HFF-Myc (cell line): ENCODE data around the gene SYPL1.

ENCODE experiments used
- DNase-seq: peaks from one replicate; pipeline ENCODE4 v3.0.0-alpha.2; 2011; ENCODE audit warnings: low read depth; ENCODE audit errors: extremely low read depth
- H3K4me3 ChIP-seq: replicated peaks from 2 replicates; pipeline ENCODE4 v1.5.1; 2011; ENCODE audit warnings: low read depth, mild to moderate bottlenecking, control low read depth, low read length
- TF ChIP-seq, protein P1 (sequence below): IDR thresholded peaks from 2 replicates; pipeline ENCODE4 v1.5.1; 2012; ENCODE audit warnings: mild to moderate bottlenecking, low read depth, low read length, control low read depth; ENCODE audit errors: missing control alignments

SYPL1 gene

GRCh38 chr7:106085015-106085414 is 27.1 kb downstream of the SYPL1 start:
- DNase-seq, result no peak
- TF ChIP-seq, protein P1, sequence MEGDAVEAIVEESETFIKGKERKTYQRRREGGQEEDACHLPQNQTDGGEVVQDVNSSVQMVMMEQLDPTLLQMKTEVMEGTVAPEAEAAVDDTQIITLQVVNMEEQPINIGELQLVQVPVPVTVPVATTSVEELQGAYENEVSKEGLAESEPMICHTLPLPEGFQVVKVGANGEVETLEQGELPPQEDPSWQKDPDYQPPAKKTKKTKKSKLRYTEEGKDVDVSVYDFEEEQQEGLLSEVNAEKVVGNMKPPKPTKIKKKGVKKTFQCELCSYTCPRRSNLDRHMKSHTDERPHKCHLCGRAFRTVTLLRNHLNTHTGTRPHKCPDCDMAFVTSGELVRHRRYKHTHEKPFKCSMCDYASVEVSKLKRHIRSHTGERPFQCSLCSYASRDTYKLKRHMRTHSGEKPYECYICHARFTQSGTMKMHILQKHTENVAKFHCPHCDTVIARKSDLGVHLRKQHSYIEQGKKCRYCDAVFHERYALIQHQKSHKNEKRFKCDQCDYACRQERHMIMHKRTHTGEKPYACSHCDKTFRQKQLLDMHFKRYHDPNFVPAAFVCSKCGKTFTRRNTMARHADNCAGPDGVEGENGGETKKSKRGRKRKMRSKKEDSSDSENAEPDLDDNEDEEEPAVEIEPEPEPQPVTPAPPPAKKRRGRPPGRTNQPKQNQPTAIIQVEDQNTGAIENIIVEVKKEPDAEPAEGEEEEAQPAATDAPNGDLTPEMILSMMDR, result no peak
- H3K4me3 ChIP-seq, result no peak overlapping the region

GRCh38 chr7:106083717-106084116 is 28.4 kb downstream of the SYPL1 start:
- TF ChIP-seq, protein P1, result no peak
- no peak for DNase-seq
- H3K4me3 ChIP-seq, result no peak overlapping the region

DNA sequence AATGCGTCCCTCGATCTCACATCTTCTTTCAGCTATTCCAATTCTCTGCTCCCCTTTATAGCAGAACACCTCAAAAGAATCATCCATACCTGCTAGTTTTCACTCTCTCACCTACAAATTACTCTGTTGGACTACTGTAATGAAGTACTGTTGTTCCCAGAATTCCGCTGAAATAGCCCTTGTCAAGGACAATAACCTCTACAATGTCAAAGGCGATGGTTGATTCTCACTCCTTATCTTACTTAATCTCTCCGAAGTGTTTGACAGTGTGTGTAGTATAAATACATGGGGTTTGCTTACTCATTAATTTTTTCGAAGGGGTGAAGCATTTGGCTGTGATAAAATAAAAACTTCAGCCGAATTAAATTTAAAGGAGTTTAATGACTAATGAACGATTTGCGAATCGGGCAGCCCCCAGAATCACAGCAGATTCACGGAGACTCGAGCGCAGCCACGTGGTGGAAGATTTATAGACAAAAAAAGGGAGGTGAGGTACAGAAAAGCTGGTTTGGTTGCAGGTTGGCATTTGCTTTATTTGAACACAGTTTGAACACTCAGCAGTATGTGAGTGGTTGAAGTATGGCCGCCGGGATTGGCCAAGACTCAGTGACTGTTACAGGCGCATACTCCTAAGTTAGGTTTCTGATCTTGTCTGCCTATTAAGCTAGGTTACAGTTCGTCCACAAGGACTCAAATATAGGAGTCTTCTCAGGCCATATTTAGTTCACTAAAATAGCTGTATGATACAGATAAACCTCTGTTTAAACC is 29.8 kb downstream of the SYPL1 start:
- TF ChIP-seq, protein P1, result no peak
- no peak for DNase-seq

DNA sequence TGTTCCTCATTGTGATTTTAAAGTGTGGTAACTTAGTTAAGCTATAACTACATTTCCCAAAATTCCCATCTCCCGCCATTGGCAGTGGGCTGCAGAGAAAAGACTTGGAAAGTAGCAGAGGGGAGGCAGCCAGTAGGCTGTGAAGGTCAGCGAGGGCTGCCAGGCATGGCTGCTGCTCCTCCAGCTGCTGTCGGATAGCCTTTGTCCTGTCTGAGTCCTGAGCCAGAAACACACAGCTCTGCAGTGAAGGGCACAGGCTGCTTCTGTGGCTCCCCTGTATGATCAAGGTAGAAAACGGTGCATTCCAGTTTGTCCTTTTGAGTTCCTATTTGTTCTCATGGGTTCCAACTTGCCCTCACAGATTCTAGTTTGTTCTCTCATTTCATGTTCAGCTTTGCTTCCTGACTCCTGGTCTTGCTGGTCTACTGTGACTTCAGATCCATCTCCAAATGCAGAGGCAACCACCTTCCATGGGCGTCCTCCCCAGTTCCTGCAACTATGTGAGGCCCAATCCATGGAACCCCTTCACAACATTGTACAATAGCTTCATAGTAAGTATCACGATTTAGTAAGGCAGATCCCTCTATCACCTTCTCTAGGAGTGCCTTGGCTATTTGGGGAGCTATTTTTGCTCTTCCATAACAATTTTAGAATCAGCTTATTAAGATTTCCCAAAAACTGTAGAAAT is 31.7 kb downstream of the SYPL1 start:
- no peak for DNase-seq
- H3K4me3 ChIP-seq, result no peak overlapping the region
- TF ChIP-seq, protein P1, result no peak

More for the DNA sequence above, 29.8 kb downstream of the SYPL1 start:
- H3K4me3 ChIP-seq, result no peak overlapping the region

DNA sequence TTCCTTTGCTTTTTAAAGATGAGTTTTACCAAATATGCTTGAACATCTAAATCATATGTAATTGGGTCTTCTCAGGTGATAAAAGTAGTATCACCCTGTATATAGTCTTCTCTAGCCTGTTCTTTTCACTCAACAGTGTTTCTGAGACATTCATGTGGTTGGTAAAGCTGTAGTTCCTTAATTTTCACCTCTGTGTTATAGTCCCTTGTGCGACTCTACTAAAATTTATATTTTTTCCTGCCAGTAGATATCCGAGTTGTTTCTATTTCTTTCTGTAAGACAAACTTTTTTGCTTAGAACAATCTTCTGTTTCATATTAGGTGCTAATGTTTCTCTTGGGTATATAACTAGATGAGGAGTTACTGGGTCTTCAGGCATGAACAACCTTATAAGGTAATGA is 35.6 kb downstream of the SYPL1 start:
- DNase-seq, result no peak
- TF ChIP-seq, protein P1, result no peak
- no peak overlapping the region for H3K4me3 ChIP-seq

GRCh38 chr7:106075937-106076336 is 36.2 kb downstream of the SYPL1 start:
- H3K4me3 ChIP-seq, result no peak overlapping the region
- no peak for DNase-seq
- TF ChIP-seq, protein P1, result no peak
